H9 (cell line): ENCODE results near the gene ASXL3. TPM values are rescaled to one million over a fixed set of nuclear protein-coding genes. Genes with fewer than 3 reads are reported as not detected.

ENCODE experiments used
- DNase-seq: peaks from one replicate; pipeline ENCODE4 v3.0.0-alpha.2; 2017
- H2AFZ ChIP-seq: one replicate; pipeline ENCODE4 v1.6.1; 2013; ENCODE audit warnings: mild to moderate bottlenecking, low read length, control low read depth, moderate library complexity
- H2AK5ac ChIP-seq: 2 replicates; pipeline ENCODE4 v1.6.1; 2013; ENCODE audit warnings: low read length, control low read depth, mixed read lengths; ENCODE audit not compliant: insufficient read length
- H2BK120ac ChIP-seq: one replicate; pipeline ENCODE4 v1.6.1; 2013; ENCODE audit warnings: low read depth, mild to moderate bottlenecking, low read length, control low read depth, inconsistent platforms; ENCODE audit not compliant: poor library complexity, severe bottlenecking
- H2BK12ac ChIP-seq: 2 replicates; pipeline ENCODE4 v1.6.1; 2013; ENCODE audit warnings: low read length, control low read depth, mixed read lengths, low read depth; ENCODE audit not compliant: insufficient read length
- H2BK15ac ChIP-seq: 2 replicates; pipeline ENCODE4 v1.6.1; 2013; ENCODE audit warnings: low read depth, low read length, control low read depth
- H2BK20ac ChIP-seq: one replicate; pipeline ENCODE4 v1.6.1; 2013; ENCODE audit warnings: low read depth, mild to moderate bottlenecking, low read length, control low read depth, inconsistent platforms; ENCODE audit not compliant: poor library complexity, severe bottlenecking
- H2BK5ac ChIP-seq: 2 replicates; pipeline ENCODE4 v1.6.1; 2013; ENCODE audit warnings: low read length, control low read depth, mixed read lengths; ENCODE audit not compliant: insufficient read length
- H3K14ac ChIP-seq: 2 replicates; pipeline ENCODE4 v1.6.1; 2013; ENCODE audit warnings: low read length, control low read depth; ENCODE audit not compliant: insufficient read depth
- H3K18ac ChIP-seq: 2 replicates; pipeline ENCODE4 v1.6.1; 2013; ENCODE audit warnings: low read depth, mild to moderate bottlenecking, mixed read lengths, low read length, control low read depth; ENCODE audit not compliant: insufficient read length
- H3K23ac ChIP-seq: 2 replicates; pipeline ENCODE4 v1.6.1; 2013; ENCODE audit warnings: low read length, control low read depth, mixed read lengths, low read depth; ENCODE audit not compliant: insufficient read length
- H3K23me2 ChIP-seq: 2 replicates; pipeline ENCODE4 v1.6.1; 2013; ENCODE audit warnings: low read depth, mild to moderate bottlenecking, mixed read lengths, low read length, control low read depth; ENCODE audit not compliant: insufficient read length, poor library complexity, severe bottlenecking
- H3K27ac ChIP-seq: 2 replicates; pipeline ENCODE4 v1.5.1; 2013; ENCODE audit warnings: low read length, control low read depth, mixed read lengths, low read depth; ENCODE audit not compliant: insufficient read length
- H3K27me3 ChIP-seq: 2 replicates; pipeline ENCODE4 v1.6.1; 2013; ENCODE audit warnings: low read length, control low read depth, inconsistent platforms; ENCODE audit not compliant: insufficient read depth
- H3K4ac ChIP-seq: 2 replicates; pipeline ENCODE4 v1.6.1; 2013; ENCODE audit warnings: low read depth, mild to moderate bottlenecking, control low read depth, inconsistent platforms, low read length, moderate library complexity
- H3K4me1 ChIP-seq: 2 replicates; pipeline ENCODE4 v1.6.1; 2013; ENCODE audit warnings: low read length, control low read depth, inconsistent platforms; ENCODE audit not compliant: insufficient read depth
- H3K4me2 ChIP-seq: 2 replicates; pipeline ENCODE4 v1.6.1; 2013; ENCODE audit warnings: low read length, control low read depth, mixed read lengths; ENCODE audit not compliant: insufficient read length, insufficient read depth
- H3K56ac ChIP-seq: 2 replicates; pipeline ENCODE4 v1.6.1; 2013; ENCODE audit warnings: low read depth, mild to moderate bottlenecking, mixed read lengths, low read length, control low read depth; ENCODE audit not compliant: insufficient read length
- H3K79me1 ChIP-seq: 2 replicates; pipeline ENCODE4 v1.6.1; 2013; ENCODE audit warnings: low read depth, mild to moderate bottlenecking, moderate library complexity, low read length, control low read depth, inconsistent platforms; ENCODE audit not compliant: insufficient read depth, poor library complexity, severe bottlenecking
- H3K79me2 ChIP-seq: 2 replicates; pipeline ENCODE4 v1.6.1; 2013; ENCODE audit warnings: low read length, control low read depth, inconsistent platforms; ENCODE audit not compliant: insufficient read depth
- H3K9ac ChIP-seq: 2 replicates; pipeline ENCODE4 v1.6.1; 2013; ENCODE audit warnings: low read length, control low read depth, mixed read lengths; ENCODE audit not compliant: insufficient read length; ENCODE audit errors: extremely low read depth
- H3K9me3 ChIP-seq: one replicate; pipeline ENCODE4 v1.6.1; 2013; ENCODE audit warnings: low read depth, low read length, inconsistent platforms; ENCODE audit not compliant: control insufficient read depth
- H3T11ph ChIP-seq: one replicate; pipeline ENCODE4 v1.6.1; 2013; ENCODE audit warnings: mild to moderate bottlenecking, low read length, control low read depth, inconsistent platforms
- H4K20me1 ChIP-seq: one replicate; pipeline ENCODE4 v1.6.1; 2013; ENCODE audit not compliant: control insufficient read depth, insufficient read length, insufficient read depth
- H4K5ac ChIP-seq: 2 replicates; pipeline ENCODE4 v1.6.1; 2013; ENCODE audit warnings: low read depth, mild to moderate bottlenecking, mixed read lengths, low read length, control low read depth; ENCODE audit not compliant: insufficient read length
- H4K8ac ChIP-seq: replicated peaks from 2 replicates; pipeline ENCODE4 v1.6.1; 2013; ENCODE audit warnings: low read length, control low read depth, mixed read lengths, low read depth; ENCODE audit not compliant: insufficient read length
- H4K91ac ChIP-seq: 2 replicates; pipeline ENCODE4 v1.6.1; 2013; ENCODE audit warnings: low read depth, mild to moderate bottlenecking, moderate library complexity, mixed read lengths, low read length, control low read depth; ENCODE audit not compliant: insufficient read length
- H3K27ac Mint-ChIP-seq, 3 experiments: 2 replicates in 2 of 3; 3 replicates in 1 of 3; pipeline ENCODE4 v1.8.0; 2020 to 2021; ENCODE audit warnings: mixed read lengths in 3 of 3, mild to moderate bottlenecking in 1 of 3, moderate library complexity in 1 of 3
- H3K27me3 Mint-ChIP-seq: 2 replicates; pipeline ENCODE4 v1.8.0; 2021; ENCODE audit warnings: low read depth, mild to moderate bottlenecking, moderate library complexity, mixed read lengths
- H3K36me3 Mint-ChIP-seq, 3 experiments: 2 replicates in 2 of 3; 3 replicates in 1 of 3; pipeline ENCODE4 v1.8.0; 2020 to 2021; ENCODE audit warnings: low read depth in 3 of 3, mixed read lengths in 3 of 3; ENCODE audit not compliant: insufficient read depth in 1 of 3
- H3K4me1 Mint-ChIP-seq, 2 experiments: 2 replicates each; pipeline ENCODE4 v1.8.0; 2020; ENCODE audit warnings: mixed read lengths in 2 of 2
- H3K4me3 Mint-ChIP-seq, 2 experiments: 2 replicates in 1 of 2; 3 replicates in 1 of 2; pipeline ENCODE4 v1.8.0; 2020 to 2021; ENCODE audit warnings: mild to moderate bottlenecking in 2 of 2, mixed read lengths in 2 of 2, moderate library complexity in 1 of 2
- H3K9me3 Mint-ChIP-seq, 2 experiments: 2 replicates in 1 of 2; 3 replicates in 1 of 2; pipeline ENCODE4 v1.8.0; 2020; ENCODE audit warnings: mild to moderate bottlenecking in 2 of 2, mixed read lengths in 2 of 2, moderate library complexity in 1 of 2
- WGBS: extraction: QIAGEN DNeasy Blood & Tissue Kit; methylation state at CpG from one replicate; pipeline ENCODE4 v1.1.7; 2013; ENCODE audit warnings: missing lambda C conversion rate, low lambda C conversion rate, mixed read lengths; ENCODE audit not compliant: insufficient read length; ENCODE audit errors: extremely low coverage; 5-methylcytosine and 5-hydroxymethylcytosine counted together
- total RNA-seq: library from RNA; stranded (reverse); gene quantifications from 2 replicates; pipeline ENCODE4 v1.2.1, GENCODE V29; 2021
- TF ChIP-seq, protein P1 (sequence below): fragments of 200-600 bp; sonication (generic); conservative IDR thresholded peaks from 3 replicates; pipeline ENCODE4 v1.8.0; 2021; ENCODE audit warnings: antibody characterized with exemption, mild to moderate bottlenecking

The ASXL3 gene
- total RNA-seq, 1 experiment from 2014 or later, result 0.35 TPM

DNA sequence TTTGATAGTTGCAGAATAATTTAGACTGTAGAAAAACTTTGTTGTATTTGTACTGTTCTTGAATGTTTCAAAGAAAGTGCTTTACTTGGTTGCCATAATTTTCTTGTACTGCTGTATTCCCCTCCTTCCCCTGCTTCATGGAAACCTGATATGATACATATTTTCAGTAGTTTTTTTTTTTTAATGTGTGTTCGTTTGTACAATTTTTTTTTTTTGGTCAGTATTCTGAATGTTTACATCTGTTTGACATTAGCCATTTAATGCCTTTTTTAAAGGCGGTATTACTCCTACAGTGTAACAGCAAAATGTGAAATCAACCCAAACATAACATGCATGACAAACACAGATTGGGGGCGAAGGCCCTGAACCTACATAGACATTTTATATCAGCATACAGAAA is 172.3 kb downstream of the ASXL3 start:
- Histone ChIP-seq H2AFZ (no peak overlapping the region), H3K79me2 (no peaks in the 10 kb centered on the region), H3K27ac (no peak overlapping the region), H3K23me2 (no peaks in the 10 kb centered on the region), H3K27me3 (no peaks in the 10 kb centered on the region), H3K18ac (no peak overlapping the region), H3K9me3 (no peaks in the 10 kb centered on the region), H4K20me1 (no peaks in the 10 kb centered on the region), H3K4me1 (no peaks in the 10 kb centered on the region), H2BK15ac (no peak overlapping the region), H4K5ac (no peak overlapping the region), H3K14ac (no peak overlapping the region), H3K9ac (no peak overlapping the region), H3K4me2 (no peak overlapping the region), H3K4ac (no peak overlapping the region), H4K91ac (no peak overlapping the region), H2BK120ac (no peak overlapping the region), H2BK5ac (no peak overlapping the region), H2BK20ac (no peak overlapping the region), H3K79me1 (no peaks in the 10 kb centered on the region), H3K56ac (no peak overlapping the region), H2BK12ac (no peak overlapping the region), H3K23ac (no peak overlapping the region), H3T11ph (no peak overlapping the region), H2AK5ac (no peak overlapping the region), H4K8ac (no peak overlapping the region)
- Mint-ChIP-seq H3K27ac (no peak overlapping the region), H3K4me3 (no peak overlapping the region), H3K4me1 (peaks cover 8 to 11% of the 10 kb centered on the region in 2 experiments; a peak in 3 of 4 replicates), H3K36me3 (no peaks in the 10 kb centered on the region), H3K9me3 (no peaks in the 10 kb centered on the region), H3K27me3 (no peaks in the 10 kb centered on the region)
- no peak for DNase-seq
- WGBS, result no CpG with 5 or more reads among the region's 3 CpGs
- TF ChIP-seq, protein P1, sequence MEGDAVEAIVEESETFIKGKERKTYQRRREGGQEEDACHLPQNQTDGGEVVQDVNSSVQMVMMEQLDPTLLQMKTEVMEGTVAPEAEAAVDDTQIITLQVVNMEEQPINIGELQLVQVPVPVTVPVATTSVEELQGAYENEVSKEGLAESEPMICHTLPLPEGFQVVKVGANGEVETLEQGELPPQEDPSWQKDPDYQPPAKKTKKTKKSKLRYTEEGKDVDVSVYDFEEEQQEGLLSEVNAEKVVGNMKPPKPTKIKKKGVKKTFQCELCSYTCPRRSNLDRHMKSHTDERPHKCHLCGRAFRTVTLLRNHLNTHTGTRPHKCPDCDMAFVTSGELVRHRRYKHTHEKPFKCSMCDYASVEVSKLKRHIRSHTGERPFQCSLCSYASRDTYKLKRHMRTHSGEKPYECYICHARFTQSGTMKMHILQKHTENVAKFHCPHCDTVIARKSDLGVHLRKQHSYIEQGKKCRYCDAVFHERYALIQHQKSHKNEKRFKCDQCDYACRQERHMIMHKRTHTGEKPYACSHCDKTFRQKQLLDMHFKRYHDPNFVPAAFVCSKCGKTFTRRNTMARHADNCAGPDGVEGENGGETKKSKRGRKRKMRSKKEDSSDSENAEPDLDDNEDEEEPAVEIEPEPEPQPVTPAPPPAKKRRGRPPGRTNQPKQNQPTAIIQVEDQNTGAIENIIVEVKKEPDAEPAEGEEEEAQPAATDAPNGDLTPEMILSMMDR, result no peak
